Nucleus accumbens (tissue), 56 donors: ENCODE data around the gene WBP2NL.

Experiments
- DNase-seq, 56 donors: peaks; one replicate each; lab custom pipeline; 2025; lab: John Stamatoyannopoulos, UW

Gene WBP2NL

GRCh38 chr22:41976070-41976901, 22.3 kb upstream of the WBP2NL start:
- DNase-seq = peak in 42 of 56 donors; percentile 7 to 84 (median 53)

GRCh38 chr22:41976961-41977566, 21.5 kb upstream of the WBP2NL start:
- DNase-seq = peak in 10 of 56 donors; percentile 23 to 61 (median 32)

- peak in 1 of 56 donors; percentile 19 for DNase-seq
Observed at GRCh38 chr22:41978732-41979131, 19.9 kb upstream of the WBP2NL start.

- peak in 17 of 56 donors; percentile 13 to 42 (median 29) for DNase-seq
Observed at GRCh38 chr22:41979423-41980250, 19.0 kb upstream of the WBP2NL start.

- no peak for DNase-seq
Observed at GRCh38 chr22:41982865-41983264, 15.7 kb upstream of the WBP2NL start.

GRCh38 chr22:41983513-41984405, 14.8 kb upstream of the WBP2NL start:
- DNase-seq = no peak

GRCh38 chr22:41987276-41987675, 11.3 kb upstream of the WBP2NL start:
- no peak for DNase-seq

GRCh38 chr22:41989246-41989645, 9.3 kb upstream of the WBP2NL start:
- no peak for DNase-seq

- no peak for DNase-seq
Observed at GRCh38 chr22:41991111-41991510, 7.5 kb upstream of the WBP2NL start.

- DNase-seq = no peak
Observed at GRCh38 chr22:41992496-41992895, 6.1 kb upstream of the WBP2NL start.

GRCh38 chr22:41995211-41995610, 3.4 kb upstream of the WBP2NL start:
- DNase-seq = no peak

- DNase-seq = no peak
Observed at GRCh38 chr22:41996826-41997225, 1.8 kb upstream of the WBP2NL start.

- no peak for DNase-seq
Observed at GRCh38 chr22:42000466-42000865, 1.9 kb downstream of the WBP2NL start.

GRCh38 chr22:42001121-42001520, 2.5 kb downstream of the WBP2NL start:
- peak in 4 of 56 donors; percentile 11 to 41 (median 14) for DNase-seq

- DNase-seq = no peak
Observed at GRCh38 chr22:42001706-42002105, 3.1 kb downstream of the WBP2NL start.

- no peak for DNase-seq
Observed at GRCh38 chr22:42007922-42008321, 9.3 kb downstream of the WBP2NL start.

- DNase-seq = no peak
Observed at GRCh38 chr22:42010778-42011177, 12.2 kb downstream of the WBP2NL start.

- DNase-seq = no peak
Observed at GRCh38 chr22:42013385-42013784, 14.8 kb downstream of the WBP2NL start.

GRCh38 chr22:42016111-42016510, 17.5 kb downstream of the WBP2NL start:
- no peak for DNase-seq

- no peak for DNase-seq
Observed at GRCh38 chr22:42018224-42018623, 19.6 kb downstream of the WBP2NL start.
